Keratinocyte (primary cell): ENCODE data around the gene SNRPD3. TPM values are rescaled to one million over a fixed set of nuclear protein-coding genes. Genes with fewer than 3 reads are reported as not detected.

Experiments
- DNase-seq: peaks from one replicate; pipeline ENCODE4 v3.0.0-alpha.2; 2011; ENCODE audit warnings: low read depth, missing footprints, low spot score
- FAIRE-seq: peaks from 2 replicates; lab custom pipeline; 2011; peaks lifted over from hg19 to GRCh38; lab: Jason Lieb, UNC
- H2AFZ ChIP-seq: 2 replicates; pipeline ENCODE4 v1.6.0; 2012; ENCODE audit warnings: low read length, control low read depth, inconsistent platforms; ENCODE audit not compliant: control insufficient read depth
- H3K27ac ChIP-seq: 2 replicates; pipeline ENCODE4 v1.5.1; 2011; ENCODE audit warnings: low read length; ENCODE audit not compliant: control insufficient read depth, insufficient read depth
- H3K27me3 ChIP-seq: 3 replicates; pipeline ENCODE4 v1.6.0; 2011; ENCODE audit warnings: low read length; ENCODE audit not compliant: control insufficient read depth, insufficient read depth; ENCODE audit errors: extremely low read depth
- H3K36me3 ChIP-seq, 2 experiments: 2 replicates in 1 of 2; 3 replicates in 1 of 2; pipeline ENCODE4 v1.5.1; 2011; ENCODE audit warnings: low read length in 2 of 2, mild to moderate bottlenecking in 1 of 2; ENCODE audit not compliant: control insufficient read depth in 2 of 2, insufficient read depth in 2 of 2; ENCODE audit errors: extremely low read depth in 1 of 2
- H3K4me1 ChIP-seq: 3 replicates; pipeline ENCODE4 v1.5.1; 2011; ENCODE audit warnings: low read length; ENCODE audit not compliant: control insufficient read depth, insufficient read depth; ENCODE audit errors: extremely low read depth
- H3K4me2 ChIP-seq: 3 replicates; pipeline ENCODE4 v1.6.0; 2011; ENCODE audit warnings: low read depth, low read length; ENCODE audit not compliant: control insufficient read depth, insufficient read depth; ENCODE audit errors: extremely low read depth
- H3K4me3 ChIP-seq, 3 experiments: fragments of 200-600 bp in 1 of 3; sonication (generic) in 1 of 3; 2 replicates in 2 of 3; 3 replicates in 1 of 3; pipeline ENCODE4 v1.5.1; 2011 to 2016; ENCODE audit warnings: low read length in 3 of 3, mild to moderate bottlenecking in 3 of 3, control low read depth in 2 of 3, inconsistent platforms in 1 of 3, low read depth in 1 of 3, mixed read lengths in 1 of 3, mixed run types in 1 of 3, moderate library complexity in 1 of 3; ENCODE audit not compliant: control insufficient read depth in 2 of 3, insufficient read depth in 2 of 3; ENCODE audit errors: extremely low read depth in 1 of 3
- H3K79me2 ChIP-seq: 2 replicates; pipeline ENCODE4 v1.6.0; 2012; ENCODE audit warnings: low read length; ENCODE audit not compliant: control insufficient read depth, insufficient read depth
- H3K9ac ChIP-seq: 3 replicates; pipeline ENCODE4 v1.6.0; 2011; ENCODE audit warnings: low read length; ENCODE audit not compliant: control insufficient read depth, insufficient read depth; ENCODE audit errors: extremely low read depth
- H3K9me1 ChIP-seq: 3 replicates; pipeline ENCODE4 v1.6.0; 2011; ENCODE audit warnings: low read length; ENCODE audit not compliant: control insufficient read depth, insufficient read depth; ENCODE audit errors: extremely low read depth
- H3K9me3 ChIP-seq: 2 replicates; pipeline ENCODE4 v1.5.1; 2012; ENCODE audit warnings: low read depth, low read length; ENCODE audit not compliant: control insufficient read depth
- H4K20me1 ChIP-seq: 3 replicates; pipeline ENCODE4 v1.6.0; 2011; ENCODE audit warnings: low read length; ENCODE audit not compliant: control insufficient read depth, insufficient read depth; ENCODE audit errors: extremely low read depth
- EZH2 ChIP-seq: IDR thresholded peaks from one replicate; pipeline ENCODE4 v1.6.1; 2012; ENCODE audit warnings: inconsistent platforms, mild to moderate bottlenecking, low read length, moderate library complexity
- dilution Hi-C: fragments of 300-500 bp; cut with MboI; formaldehyde crosslinking; loops from one replicate; pipeline ENCODE4 v1.7.0; 2020; ENCODE audit warnings: low sequenced_read_pairs; ENCODE audit not compliant: extremely low pct_ligation_motif_present
- polyA plus RNA-seq, 5 experiments: library from polyadenylated mRNA; depleted of rRNA in 3 of 5; stranded (reverse) in 3 of 5; stranded (forward) in 1 of 5; unstranded in 1 of 5; fragments of >200 nt; gene quantifications; 1 replicate in 1 of 5; 2 replicates in 3 of 5; 3 replicates in 1 of 5; pipeline versions ENCODE4 v1.2.1 to v1.2.3, GENCODE V29; 2011 to 2012; ENCODE audit warnings: missing spikeins in 2 of 5, low read depth in 1 of 5, low replicate concordance in 1 of 5
- TF ChIP-seq, protein P1 (sequence below), 3 experiments: IDR thresholded peaks in 1 of 3; conservative IDR thresholded peaks in 1 of 3; optimal IDR thresholded peaks in 1 of 3; 2 replicates in 2 of 3; 3 replicates in 1 of 3; pipeline versions ENCODE3 to v1.5.1; 2011; ENCODE audit warnings: low read length in 3 of 3, mild to moderate bottlenecking in 3 of 3, moderate library complexity in 2 of 3, control low read depth in 1 of 3, inconsistent platforms in 1 of 3; ENCODE audit not compliant: insufficient read depth in 2 of 3; ENCODE audit errors: extremely low read depth in 1 of 3

SNRPD3 gene
- polyA plus RNA-seq, 1 donor (not counting 4 experiments of a cell fraction or from before 2014, with no cell fraction given) = 135 TPM

DNA sequence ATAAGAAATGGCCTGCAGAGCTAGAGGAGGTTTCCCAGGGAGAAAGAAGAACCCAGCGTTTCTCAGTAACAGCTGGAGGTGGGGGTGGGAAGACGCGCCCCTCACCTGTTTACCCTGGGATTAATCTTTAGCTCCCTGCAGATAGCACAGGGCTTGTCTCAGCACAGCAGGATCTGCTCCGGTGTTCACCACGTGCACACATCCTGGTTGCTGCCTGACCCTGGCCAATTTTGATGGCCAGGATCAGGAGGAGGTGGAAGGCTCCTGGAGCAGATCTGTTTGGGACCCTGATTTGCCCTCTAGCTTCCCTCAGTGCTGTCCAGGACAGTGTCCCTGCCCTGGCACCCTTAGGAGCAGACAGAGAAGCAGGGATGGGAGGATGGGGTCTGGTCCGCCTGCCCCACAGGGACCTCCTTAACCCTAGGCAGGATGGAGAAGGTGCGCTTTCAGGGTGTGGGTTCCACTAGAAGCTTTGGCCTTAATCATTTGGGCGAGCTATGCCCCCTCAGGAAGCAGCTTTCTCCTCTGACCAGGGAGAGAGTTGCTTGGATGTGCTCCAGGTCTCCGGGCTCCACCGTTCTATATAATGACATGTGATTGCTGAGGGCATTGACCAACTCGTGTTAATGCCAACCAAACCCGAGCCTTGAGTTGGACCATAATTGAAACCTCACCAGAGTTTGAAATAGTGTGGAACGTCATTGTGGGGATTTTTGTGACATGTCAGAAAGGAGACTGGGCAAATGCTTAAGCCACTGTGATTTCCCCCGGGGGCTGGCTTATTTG is 41.4 kb upstream of the SNRPD3 start:
- Histone ChIP-seq H4K20me1 (no peaks in the 10 kb centered on the region), H3K9me1 (no peaks in the 10 kb centered on the region), H2AFZ (no peak overlapping the region), H3K4me3 (no peak overlapping the region), H3K79me2 (no peaks in the 10 kb centered on the region), H3K27me3 (peaks cover 28% of the 10 kb centered on the region), H3K4me2 (no peak overlapping the region), H3K9me3 (no peaks in the 10 kb centered on the region), H3K27ac (no peak overlapping the region), H3K9ac (no peak overlapping the region), H3K4me1 (peaks cover 5% of the 10 kb centered on the region), H3K36me3 (no peaks in the 10 kb centered on the region)
- FAIRE-seq = no peak
- no peak for TF ChIP-seq EZH2
- TF ChIP-seq, protein P1, sequence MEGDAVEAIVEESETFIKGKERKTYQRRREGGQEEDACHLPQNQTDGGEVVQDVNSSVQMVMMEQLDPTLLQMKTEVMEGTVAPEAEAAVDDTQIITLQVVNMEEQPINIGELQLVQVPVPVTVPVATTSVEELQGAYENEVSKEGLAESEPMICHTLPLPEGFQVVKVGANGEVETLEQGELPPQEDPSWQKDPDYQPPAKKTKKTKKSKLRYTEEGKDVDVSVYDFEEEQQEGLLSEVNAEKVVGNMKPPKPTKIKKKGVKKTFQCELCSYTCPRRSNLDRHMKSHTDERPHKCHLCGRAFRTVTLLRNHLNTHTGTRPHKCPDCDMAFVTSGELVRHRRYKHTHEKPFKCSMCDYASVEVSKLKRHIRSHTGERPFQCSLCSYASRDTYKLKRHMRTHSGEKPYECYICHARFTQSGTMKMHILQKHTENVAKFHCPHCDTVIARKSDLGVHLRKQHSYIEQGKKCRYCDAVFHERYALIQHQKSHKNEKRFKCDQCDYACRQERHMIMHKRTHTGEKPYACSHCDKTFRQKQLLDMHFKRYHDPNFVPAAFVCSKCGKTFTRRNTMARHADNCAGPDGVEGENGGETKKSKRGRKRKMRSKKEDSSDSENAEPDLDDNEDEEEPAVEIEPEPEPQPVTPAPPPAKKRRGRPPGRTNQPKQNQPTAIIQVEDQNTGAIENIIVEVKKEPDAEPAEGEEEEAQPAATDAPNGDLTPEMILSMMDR (optimal IDR thresholded peaks at IDR 0.05 in 1 of 3, IDR thresholded peaks at IDR 0.05 in 1 of 3, conservative IDR thresholded peaks at IDR 0.05 in 1 of 3; ENCODE audit: extremely low read depth in 1 of 3, insufficient read depth in 2 of 3, low read length in 3 of 3) = no peak
- no peak for DNase-seq
- dilution Hi-C loops = no loop called here

DNA sequence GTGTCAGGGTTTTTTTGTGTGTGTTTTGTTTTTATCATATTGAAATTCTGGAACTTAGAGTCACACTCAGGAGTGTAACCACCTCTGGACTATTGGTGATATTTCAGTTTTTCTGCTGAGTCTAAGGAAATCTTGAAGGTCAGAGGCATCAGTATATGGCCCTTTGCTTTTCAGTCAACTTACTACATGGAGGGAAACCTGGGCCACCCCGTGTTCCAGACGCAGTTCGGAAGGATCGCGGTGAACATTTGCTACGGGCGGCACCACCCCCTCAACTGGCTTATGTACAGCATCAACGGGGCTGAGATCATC is 40.8 kb upstream of the SNRPD3 start:
- Histone ChIP-seq H3K27me3 (peaks cover 28% of the 10 kb centered on the region), H3K27ac (no peak overlapping the region)
- TF ChIP-seq, protein P1 (optimal IDR thresholded peaks at IDR 0.05 in 1 of 3, IDR thresholded peaks at IDR 0.05 in 1 of 3, conservative IDR thresholded peaks at IDR 0.05 in 1 of 3; ENCODE audit: extremely low read depth in 1 of 3, insufficient read depth in 2 of 3, low read length in 3 of 3) = no peak
- TF ChIP-seq EZH2 = no peak

More for the DNA sequence above, 40.8 kb upstream of the SNRPD3 start:
- Histone ChIP-seq H3K4me2 (no peak overlapping the region), H3K36me3 (no peaks in the 10 kb centered on the region), H3K4me1 (peaks cover 5% of the 10 kb centered on the region), H3K79me2 (no peaks in the 10 kb centered on the region), H3K9me3 (no peaks in the 10 kb centered on the region), H4K20me1 (no peaks in the 10 kb centered on the region), H3K9ac (no peak overlapping the region), H2AFZ (no peak overlapping the region), H3K4me3 (no peak overlapping the region), H3K9me1 (no peaks in the 10 kb centered on the region)
- FAIRE-seq (no peak), DNase-seq (no peak)
- dilution Hi-C loops = no loop called here
